Erythroblast (primary cell): ENCODE results near the gene IRGC.

Source experiments
- GATA1 ChIP-seq: IDR thresholded peaks from 2 replicates; pipeline ENCODE4 v1.6.1; 2011; ENCODE audit warnings: low read depth, mild to moderate bottlenecking, control low read depth, low read length, moderate library complexity
- POLR2A ChIP-seq: IDR thresholded peaks from 2 replicates; pipeline ENCODE4 v1.6.1; 2011; ENCODE audit warnings: mild to moderate bottlenecking, low read length

DNA sequence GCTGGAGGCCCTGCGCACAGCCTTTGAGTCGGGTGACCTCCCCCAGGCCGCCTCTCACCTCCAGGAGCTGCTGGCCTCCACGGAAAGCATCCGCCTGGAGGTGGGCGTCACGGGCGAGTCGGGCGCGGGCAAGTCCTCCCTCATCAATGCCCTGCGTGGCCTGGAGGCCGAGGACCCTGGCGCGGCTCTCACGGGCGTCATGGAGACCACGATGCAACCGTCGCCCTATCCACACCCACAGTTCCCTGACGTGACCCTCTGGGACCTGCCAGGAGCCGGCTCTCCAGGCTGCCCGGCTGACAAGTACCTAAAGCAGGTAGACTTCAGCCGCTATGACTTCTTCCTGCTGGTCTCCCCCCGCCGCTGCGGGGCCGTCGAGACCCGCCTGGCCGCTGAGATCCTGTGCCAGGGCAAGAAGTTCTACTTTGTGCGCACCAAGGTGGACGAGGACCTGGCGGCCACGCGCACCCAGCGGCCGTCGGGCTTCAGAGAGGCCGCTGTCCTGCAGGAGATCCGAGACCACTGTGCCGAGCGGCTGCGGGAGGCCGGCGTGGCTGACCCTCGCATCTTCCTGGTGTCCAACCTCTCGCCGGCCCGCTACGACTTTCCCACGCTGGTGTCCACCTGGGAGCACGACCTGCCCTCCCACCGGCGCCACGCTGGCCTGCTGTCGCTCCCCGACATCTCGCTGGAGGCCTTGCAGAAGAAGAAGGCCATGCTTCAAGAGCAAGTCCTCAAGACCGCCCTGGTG is 2.9 kb downstream of the IRGC start:
- TF ChIP-seq POLR2A (no peak), GATA1 (no peak)
